ENCODE data around the gene SH3D21.

The SH3D21 gene

DNA sequence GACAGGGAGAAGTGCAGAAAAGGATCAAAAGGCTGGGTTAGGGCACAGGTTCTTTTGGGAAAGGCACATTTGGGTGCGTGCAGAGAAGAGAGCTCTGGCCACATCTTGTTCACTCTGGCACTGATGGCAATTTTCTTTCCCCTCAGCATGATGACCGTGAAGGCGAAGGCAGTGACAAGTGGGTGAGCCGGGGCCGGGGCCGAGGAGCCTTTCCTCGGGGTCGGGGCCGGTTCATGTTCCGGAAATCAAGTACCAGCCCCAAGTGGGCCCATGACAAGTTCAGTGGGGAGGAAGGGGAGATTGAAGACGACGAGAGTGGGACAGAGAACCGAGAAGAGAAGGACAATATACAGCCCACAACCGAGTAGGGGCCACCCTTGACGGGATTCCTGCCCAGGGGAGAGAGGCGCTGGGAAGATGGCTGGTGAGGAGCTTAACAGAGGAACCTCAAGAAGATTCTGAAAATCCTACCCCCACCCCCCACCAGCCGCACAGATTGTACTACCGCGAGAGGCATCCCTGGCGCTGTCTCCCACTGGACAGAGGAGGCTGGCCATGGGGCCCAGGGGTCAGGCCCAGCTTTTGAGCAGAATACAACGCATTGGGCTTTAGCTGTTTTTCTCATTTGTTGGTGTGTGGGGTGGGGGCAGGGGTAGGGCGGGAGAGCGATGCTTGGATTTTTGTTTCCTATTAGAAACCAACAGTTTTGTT is 2.4 kb upstream of the SH3D21 start:
- FAIRE-seq = no peak

DNA sequence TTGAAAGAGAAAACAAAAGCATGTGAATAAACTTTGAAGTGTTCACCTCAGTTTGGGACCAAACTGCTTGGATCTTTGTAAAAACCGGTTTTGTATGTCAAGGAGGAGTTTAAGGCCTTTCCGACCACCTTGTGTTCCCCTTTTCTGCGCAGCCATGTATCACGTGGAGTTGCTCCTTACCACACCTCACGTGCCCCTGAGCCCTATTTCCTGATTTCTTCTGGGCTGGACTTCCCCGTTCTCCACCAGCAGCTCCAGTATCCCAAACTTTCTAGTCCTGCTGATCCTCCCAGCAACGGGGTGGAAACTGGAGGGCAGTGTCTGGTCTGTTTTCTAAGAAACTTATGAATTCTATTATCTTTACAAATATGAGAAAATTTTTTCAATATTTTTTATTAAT is 1.6 kb upstream of the SH3D21 start:
- peak; percentile 61 for FAIRE-seq

DNA sequence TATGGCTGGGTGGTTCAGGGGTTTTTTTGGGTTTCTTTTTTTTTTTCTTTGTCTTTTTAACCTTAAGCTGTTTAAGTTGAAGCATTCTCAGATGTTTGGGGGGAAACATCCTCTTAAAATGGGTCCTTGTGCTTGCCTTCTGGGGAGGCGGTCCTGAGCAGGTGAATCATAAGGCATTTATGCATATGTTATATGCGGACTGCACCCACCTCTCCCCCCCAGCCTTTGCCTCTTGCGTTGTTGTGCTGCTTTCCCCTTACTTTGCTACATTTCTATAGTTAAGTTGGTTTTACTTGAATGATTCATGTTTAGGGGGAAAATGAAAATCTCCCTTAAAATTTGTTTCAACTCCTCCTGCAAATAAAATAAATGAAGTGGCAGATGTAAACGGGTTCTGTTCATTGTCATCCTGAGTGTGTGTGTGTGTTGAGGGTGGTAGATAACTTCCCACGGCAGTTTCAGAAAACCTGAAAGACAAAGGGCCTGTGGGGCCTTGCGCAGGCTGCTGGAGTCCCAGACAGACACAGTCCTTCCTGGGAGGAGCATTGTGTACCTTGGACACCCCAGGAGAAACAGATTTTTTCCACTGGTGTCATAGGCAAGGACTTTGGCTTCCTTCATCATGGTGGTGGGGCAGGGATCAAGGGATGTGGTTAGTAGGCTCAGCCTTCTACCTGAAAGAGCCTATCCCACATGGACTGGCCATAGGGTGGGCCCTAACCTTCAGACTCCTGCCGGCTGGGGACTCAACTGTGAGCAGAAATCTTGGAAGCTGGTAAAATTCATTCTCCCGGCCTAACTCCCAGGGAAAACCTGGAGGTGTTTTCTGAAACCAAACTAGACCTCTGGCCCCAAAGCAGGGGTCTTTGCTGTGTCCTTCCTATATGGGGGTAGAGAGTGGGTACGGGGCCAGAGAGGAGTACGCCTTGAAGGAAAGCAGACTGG is 926 bp upstream of the SH3D21 start:
- FAIRE-seq = no peak

DNA sequence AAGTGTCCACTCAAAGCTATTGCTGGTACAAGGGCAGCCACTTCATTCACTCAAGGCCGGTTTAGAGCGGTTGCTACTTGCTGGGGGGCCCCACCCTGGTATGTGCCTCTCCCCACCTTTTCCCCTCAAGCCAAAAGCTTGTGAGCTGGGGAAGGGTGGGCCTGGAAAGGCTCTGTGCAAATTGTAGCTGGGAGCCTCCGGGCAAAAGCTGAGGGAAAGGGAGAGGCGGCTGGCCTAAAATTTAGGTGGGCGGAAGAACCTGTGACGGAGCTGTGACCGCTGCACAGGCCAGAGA is 306 bp upstream of the SH3D21 start:
- FAIRE-seq = no peak

DNA sequence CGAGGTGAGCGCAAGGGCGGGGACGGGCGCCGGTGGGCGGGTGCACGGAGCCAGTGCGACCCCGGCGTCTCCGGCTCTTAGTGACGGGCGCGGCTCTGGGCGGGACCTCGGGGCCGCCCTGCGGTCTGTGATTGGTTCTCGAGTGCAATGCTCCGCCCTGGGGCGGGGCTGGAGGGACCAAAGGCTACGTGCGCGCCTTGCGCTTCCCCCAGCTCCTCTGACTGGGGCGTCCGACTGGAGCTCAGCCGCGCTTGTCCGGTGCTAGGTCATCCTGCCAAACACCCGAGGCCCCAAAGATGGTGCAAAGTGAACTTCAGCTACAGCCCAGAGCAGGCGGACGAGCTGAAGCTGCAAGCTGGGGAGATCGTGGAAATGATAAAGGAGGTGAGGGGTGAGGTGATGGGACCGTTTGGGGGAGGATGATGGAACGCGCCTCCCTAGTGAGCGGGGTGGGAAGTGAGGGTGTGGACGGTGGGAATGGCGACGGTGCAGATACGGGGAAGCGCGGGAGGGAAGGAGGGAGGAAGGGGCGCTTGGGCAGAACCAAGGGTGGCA is 811 bp downstream of the SH3D21 start:
- FAIRE-seq = no peak

DNA sequence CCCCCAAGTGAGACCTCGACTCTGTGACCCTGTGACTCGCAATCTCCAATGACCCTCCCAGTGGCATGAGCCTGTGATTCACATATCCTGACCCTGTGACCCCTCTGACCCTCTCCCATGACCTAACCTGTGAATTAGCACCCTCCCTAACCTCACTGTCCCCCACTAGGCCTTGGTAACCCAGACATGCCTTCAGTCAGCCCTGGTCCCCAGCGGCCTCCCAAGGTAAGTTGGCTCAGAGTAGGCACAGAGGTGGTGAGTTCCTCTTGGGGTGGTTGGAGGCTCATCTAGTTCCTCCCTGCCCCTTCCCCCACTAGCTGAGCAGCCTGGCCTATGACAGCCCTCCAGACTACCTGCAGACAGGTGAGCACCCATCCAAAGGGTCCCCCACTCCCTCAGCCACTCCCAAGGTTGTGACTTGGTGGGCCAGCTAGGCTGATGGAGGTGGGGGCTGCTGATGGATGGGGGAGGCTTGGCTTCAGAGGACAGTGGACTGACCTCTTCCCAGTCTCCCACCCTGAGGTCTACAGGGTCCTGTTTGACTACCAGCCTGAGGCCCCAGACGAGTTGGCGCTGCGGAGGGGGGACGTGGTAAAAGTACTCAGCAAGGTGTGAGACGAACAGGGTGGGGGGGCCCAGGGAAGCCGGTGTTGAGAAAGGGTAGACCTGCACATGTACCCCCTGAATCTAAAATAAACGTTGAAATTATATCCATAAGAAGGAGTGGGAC is 1.6 kb downstream of the SH3D21 start:
- no peak for FAIRE-seq

DNA sequence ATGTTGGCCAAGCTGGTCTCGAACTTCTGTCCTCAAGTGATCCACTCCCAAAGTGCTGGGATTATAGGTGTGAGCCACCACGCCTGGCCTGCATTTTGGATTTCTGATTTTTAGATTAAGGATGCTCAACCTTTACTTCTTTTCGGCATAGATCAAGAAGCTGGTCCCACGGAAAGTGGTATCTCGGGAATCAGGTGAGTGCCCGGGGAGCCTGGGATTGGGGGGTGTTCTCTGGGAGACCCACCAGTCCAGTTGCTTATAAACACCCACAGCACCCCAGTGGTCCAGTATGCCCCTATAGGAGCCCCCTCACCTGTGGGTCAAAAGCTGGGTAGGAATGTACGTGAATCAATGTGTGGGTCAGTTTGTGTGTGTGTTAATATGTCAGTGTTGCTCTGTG is 3.2 kb downstream of the SH3D21 start:
- no peak for FAIRE-seq

DNA sequence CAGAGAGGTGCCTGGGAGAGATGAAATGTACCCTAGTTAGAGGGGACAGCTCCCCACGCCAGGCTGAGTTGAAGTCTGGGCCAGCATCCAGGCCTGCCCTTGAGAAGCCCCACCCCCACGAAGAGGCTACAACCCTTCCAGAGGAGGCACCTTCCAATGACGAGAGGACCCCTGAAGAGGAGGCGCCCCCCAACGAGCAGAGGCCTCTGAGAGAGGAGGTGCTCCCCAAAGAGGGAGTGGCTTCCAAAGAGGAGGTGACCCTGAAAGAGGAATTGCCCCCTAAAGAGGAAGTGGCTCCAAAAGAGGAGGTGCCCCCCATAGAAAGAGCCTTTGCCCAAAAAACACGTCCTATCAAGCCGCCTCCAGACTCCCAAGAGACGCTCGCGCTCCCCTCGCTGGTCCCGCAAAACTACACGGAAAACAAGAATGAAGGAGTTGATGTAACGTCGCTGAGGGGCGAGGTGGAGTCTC is 14.2 kb downstream of the SH3D21 start:
- FAIRE-seq = no peak

DNA sequence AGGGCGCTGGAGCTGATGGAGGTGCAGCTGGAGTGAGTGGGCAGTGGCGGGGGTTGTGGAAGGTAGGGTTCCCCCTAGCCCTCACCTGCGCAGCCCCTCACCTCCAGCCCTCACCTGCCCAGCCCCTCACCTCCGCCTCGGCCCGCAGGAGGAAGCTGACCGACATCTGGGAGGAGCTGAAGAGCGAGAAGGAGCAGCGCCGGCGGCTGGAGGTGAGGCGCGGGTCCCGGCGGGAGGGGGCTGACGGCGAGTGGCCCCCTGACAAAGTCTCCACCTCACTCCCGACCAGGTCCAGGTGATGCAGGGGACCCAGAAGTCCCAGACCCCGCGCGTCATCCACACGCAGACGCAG is 14.6 kb downstream of the SH3D21 start:
- FAIRE-seq = no peak

DNA sequence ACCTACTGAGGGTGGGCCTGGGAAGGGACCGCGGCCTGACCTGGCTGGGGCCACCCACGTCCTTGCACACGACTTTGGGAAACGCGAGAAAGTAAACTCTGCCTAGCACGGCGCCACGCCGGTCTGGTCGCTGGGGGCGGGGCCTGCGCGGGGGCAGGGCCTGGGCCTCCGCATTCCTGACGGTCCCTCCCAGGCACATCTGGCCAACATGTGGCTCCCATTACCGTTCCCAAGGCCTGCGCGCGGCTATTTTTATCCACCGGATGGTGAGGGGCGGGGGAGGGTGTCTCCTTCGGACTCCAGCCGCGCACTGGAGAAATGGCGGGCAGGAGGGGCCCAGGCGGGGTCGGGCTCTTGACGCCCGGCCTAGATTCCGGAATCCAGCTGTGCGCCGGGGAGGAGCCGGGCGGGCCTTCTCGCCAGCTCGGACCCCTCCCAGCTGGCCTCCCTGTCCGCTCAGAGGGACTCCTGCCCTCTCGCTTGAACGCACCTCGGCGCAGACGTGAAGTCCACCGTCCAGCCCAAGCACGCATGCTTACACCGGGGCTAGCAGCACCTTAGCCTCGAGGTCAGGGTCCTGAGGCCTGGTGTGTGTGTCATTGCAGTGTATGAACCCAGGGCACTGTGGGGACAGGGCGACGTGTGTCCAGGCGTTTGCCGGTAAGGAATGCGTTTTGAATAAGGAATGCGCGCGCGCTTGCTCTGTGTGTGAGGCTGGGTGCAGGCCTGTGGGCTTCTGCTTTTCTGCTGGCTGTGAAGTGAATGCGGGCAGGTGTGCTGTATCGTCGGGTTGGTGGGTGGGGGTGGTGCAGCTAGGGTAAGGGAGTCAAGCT is 15.2 kb downstream of the SH3D21 start:
- no peak for FAIRE-seq

DNA sequence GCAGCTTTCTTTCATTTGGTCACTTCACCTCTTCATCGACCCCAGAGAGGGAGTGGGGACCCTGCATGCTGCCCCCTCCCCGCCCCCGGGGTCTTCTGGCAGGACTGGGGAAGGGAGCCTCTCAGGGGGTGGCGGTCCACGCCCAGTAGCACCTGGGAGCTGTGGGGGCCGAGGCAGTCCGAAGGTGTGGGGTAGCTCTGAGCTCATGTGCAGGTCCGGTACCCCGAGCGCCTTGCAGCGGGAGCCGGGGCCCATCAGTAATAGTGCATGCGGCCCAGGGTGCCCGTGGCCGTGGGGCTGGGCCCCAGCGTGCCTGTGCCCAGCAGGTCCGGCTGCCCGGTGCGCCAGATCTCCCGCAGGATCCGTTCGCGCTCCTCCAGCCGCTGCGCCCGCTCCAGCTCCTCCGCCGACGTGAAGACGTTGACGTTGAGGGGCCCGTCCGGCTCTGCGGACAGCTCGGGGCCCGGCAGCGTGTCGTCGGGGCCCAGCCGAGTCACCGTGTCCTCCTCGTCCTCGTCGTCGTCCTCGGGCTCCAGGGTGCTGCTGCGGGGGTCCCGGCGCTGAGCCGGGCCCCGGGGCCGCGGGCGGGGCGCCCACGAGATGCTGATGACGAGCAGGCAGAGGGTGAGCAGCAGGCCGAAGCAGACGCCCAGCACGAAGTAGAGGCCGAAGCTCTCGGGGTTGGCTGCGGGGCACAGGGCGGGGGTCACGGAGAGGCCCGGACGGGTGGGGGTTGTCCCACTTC is 16.0 kb downstream of the SH3D21 start:
- no peak for FAIRE-seq

DNA sequence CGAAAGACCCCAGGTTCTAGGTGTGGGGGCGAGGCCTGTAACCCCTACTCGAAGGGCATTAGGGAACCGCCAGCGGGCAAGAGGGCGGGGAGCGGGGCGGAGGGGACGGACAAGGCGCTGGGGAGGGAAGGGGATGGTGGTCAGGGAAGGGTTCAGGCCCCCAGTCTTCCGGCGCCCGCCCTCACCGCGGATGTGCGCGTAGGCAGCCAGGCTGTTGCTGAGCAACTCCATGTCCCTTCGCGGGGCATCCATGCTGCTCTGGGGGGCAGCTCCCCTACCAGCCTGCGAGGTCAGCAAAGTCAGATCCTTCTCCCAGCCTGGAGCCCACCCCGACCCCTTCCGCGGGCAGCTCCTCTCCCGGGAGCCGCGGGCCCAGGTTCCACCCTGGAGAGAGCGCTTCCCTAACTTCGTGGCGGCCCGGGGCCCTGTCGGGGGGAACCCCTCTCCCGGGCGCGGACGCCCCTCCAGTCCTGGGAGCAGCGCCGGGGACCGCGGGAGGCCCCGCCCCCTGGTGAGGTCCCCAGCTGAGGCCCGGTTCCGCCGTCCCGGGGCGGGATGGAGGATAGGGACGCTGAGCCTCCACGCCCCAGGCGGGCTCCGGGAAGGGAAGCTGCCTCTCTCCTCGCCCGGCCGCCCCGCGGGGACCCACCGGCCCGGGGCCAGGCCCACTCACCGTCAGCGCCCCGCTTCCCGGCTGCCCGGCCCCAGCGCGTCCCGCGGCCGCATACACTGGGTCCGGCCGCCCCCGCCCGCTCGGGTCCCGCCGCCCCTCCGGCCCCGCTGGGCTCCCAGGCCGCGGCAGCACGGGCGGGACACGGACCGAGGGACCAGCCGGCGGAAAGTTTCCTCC is 16.8 kb downstream of the SH3D21 start:
- no peak for FAIRE-seq

DNA sequence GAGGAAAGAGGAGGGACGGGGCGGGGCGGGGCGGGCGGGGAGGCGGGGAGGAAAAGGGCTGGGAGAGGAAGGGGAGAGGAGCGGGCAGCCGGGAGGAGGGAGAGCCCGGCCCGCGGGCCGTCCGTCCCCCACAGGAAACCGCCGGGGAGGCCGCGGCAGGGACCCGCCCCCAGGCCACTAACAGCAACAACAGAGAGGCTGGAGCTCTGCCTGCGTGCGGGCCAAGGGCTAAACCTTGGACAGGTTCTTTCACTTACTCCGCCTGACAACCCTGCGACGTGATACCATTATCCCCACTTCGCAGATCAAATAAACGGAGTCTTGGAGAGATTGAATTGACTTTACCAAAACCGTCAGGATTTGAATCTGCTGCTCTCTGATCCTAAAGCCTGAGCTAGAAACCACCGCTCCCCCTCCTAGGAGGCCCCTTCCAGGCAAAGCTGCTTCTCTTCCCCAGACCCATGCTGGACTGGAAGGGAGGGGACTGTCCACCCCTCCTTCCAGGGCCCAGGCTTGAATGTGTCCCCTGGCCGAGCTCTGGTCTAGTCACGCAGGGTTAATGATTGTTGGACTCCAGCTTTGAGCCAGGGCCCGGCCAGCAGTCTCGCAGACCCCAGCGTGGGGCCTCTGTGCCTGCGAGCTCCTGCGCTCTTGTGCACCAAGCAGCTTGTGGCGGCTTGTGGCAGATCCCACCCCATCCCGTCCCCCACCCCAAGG is 17.6 kb downstream of the SH3D21 start, which contains the start of gene EVA1B:
Gene EVA1B, minus strand, starts transcription at position 10 of the 717 bp plus-strand sequence. CDS start 608 bp downstream, outside the sequence.
- no peak for FAIRE-seq

DNA sequence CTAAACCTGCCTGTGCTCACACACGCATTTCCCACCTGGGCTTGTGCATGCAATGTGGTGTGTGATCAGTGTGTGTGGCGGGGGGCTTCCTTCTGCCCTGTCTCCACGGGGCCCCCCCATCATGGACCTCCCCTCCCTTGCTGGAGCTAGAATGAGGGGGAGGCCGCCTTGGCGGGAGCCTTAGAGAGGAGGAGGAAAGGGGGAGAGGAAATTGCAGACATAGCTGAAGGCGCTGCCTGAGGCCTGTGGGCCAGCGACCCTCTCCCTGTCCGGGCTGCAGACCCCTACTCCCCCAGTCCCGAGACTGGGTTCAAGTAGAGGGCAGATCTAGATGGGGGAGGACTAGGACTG is 18.2 kb downstream of the SH3D21 start:
- no peak for FAIRE-seq

DNA sequence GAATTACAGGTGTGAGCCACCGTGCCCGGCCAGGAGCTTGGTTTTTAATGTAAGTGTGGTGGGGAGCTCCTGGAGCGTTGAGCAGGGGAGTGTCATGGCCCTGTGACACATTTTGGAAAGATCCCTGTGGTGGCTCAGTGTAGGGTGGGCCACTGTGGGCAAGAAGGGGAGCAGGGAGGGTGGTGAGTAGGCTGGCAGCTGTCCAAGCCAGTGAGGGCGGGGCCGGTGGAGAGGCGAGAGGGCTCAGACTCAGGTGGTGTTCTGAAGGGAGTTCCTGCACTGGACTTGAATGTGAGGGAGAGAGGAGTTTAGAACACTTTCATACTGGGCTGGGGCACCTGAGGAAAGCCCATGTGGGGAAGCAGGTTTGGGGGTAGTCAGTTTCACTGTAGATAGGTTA is 20.3 kb downstream of the SH3D21 start:
- no peak for FAIRE-seq

DNA sequence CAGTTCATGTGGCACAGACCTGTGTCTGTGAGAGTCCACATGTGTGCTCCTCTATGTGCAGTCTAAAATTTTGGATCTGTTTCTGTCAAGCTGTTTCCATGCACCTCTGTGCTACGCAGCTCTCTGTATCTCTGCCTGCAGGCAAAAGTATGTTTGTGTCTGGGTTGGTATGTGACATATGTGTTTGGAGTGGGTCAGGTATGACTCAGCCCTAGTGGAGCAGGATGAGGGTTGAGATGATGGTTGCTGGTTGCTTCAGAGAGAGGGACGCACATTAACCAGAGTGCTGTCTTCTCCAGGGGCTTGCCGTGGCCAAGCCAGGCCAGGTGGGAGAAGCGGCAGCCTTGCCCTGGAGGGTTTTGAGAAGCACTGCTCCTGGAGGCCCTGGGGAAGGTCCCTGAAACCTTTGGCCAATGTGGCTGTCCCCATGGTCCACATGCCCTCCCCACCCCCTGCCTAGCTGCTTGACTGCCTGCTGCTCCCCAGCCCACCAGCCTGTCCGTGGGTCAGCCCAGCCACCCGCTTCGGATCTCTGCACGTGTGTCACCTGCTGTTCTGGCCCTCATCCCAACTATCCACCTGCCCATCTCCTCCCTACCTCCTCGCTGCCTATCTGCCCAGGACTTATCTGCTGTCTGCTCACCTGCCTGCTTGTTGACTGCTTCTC is 21.4 kb downstream of the SH3D21 start:
- no peak for FAIRE-seq

DNA sequence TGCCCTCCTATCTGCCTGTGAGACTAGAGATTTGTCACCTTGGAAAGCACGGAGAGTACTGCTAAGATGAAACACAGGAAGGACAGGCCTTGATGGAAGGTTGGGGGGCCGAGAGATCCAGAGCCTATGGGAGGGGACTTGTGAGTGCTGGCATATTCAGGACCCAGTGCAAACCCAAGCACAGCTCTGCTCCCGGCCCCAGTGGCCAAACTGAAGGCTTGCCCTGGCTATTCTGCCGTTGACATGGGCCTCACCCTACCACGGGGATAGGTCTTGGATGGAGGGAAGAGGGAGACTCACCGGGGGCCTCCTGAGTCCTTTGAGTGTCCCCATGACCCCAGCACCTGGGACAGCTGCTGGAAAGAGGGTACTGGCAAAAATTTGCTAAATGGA is 21.9 kb downstream of the SH3D21 start:
- FAIRE-seq = no peak

DNA sequence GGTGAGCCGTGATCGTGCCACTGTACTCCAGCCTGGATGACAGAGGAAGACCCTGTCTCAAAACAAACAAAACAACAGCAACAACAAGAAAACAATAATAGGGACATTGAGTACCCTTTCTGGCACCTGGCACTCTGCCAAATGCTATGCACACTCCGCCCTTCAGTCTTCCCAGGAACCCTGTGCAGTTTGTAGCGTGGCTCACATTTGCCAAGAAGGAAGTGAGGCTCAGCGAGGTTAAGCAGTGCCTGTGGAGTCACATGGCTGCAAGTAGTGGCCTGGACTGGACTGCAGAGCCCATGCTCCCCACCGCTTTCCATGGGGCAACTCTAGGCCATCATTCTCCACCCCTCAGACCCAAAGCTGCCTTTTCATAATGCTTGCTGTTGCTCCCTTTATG is 22.5 kb downstream of the SH3D21 start:
- no peak for FAIRE-seq

DNA sequence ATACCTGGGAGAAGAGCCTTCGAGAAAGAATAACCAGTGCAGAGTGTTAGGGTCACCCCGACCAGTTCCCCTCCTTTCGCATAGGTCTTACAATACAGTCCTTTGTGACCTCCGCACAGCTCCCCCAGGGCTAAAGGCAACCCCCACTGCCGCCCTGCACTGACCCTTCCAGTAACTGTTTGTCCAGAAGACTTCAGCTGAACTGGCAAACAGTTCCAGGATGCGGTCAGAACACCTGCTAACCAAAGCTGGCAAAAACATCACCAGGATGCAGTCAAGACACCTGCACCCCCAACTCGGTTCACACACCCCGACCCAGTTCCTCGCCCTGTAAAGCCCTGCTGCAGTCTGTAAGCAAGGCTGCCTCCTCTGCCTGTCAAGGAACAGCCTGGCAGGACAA is 23.6 kb downstream of the SH3D21 start:
- FAIRE-seq = no peak

DNA sequence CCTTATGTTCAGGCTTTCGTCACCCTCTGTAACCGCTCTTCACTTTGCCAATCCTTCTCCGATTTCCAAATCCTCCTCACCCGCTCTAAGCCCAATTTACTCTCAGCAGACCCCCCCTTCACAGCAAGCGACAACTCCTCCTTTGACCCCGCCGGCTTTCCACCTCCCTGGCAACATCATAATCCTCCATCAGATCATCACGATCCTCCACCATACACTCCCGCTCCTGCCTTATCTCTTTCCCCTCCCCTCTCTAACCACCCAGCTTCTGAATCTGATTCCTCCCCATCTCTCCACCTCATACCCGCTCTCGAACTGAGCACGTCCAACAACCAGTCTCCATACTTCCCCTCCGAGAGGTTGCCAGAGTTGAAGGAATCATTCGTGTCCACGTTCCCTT is 24.8 kb downstream of the SH3D21 start:
- FAIRE-seq = no peak

Data from G401.6 (cell line).